K562 (cell line): ENCODE measurements around the gene CD4. TPM values are rescaled to one million over a fixed set of nuclear protein-coding genes. Genes with fewer than 3 reads are reported as not detected.

ENCODE experiments used
- ATAC-seq: fragments of 200-7000 bp; cut with Tn5 transposase; 3 replicates; pipeline ENCODE4 v1.9.1; 2020; ENCODE audit warnings: moderate library complexity
- BruUV-seq: library from RNA; stranded (reverse); fragments of 400-500 nt; replicated peaks from 2 replicates; lab custom pipeline; 2021; lab: Mats Ljungman, UMichigan
- CTCF ChIA-PET: fragments of 300-600 bp; formaldehyde crosslinking; extraction: SDS; loops from one replicate; lab custom pipeline; 2021; ENCODE audit warnings: low intra/inter-chr PET ratio; lab: Yijun Ruan, JAX
- POLR2A ChIA-PET: fragments of 300-600, 350-650 bp; sonication (Branson Sonifier 250); formaldehyde crosslinking; extraction: SDS; loops from one replicate; lab custom pipeline; 2021; ENCODE audit warnings: antibody characterized with exemption, inconsistent platforms; lab: Yijun Ruan, JAX
- DNase-seq, 4 experiments: peaks; one replicate each; pipeline versions ENCODE4 v3.0.0 to v3.0.0-alpha.2; 2011 to 2018; ENCODE audit warnings: low spot score in 3 of 4, mixed read lengths in 3 of 4; ENCODE audit errors: extremely low read depth in 1 of 4
- FAIRE-seq: peaks from 2 replicates; lab custom pipeline; 2011; peaks lifted over from hg19 to GRCh38; lab: Jason Lieb, UNC
- H2AFZ ChIP-seq: 2 replicates; pipeline ENCODE4 v1.6.0; 2011; ENCODE audit warnings: low read depth, low read length, control low read depth, inconsistent platforms
- H3K27ac ChIP-seq: fragments of 200-600 bp; 3 replicates; pipeline ENCODE4 v1.8.0; 2011; ENCODE audit warnings: low read depth, mild to moderate bottlenecking, control low read depth, inconsistent platforms, low read length, moderate library complexity, mixed read lengths; ENCODE audit errors: extremely low read depth
- H3K27me3 ChIP-seq, 2 experiments: fragments of 300-600 bp in 1 of 2; 2 replicates in 1 of 2; 3 replicates in 1 of 2; pipeline versions ENCODE4 v1.6.0 to v1.8.0; 2011; ENCODE audit warnings: inconsistent platforms in 2 of 2, low read length in 2 of 2, mild to moderate bottlenecking in 1 of 2, mixed read lengths in 1 of 2, moderate library complexity in 1 of 2; ENCODE audit not compliant: control insufficient read depth in 2 of 2, insufficient read depth in 2 of 2
- H3K36me3 ChIP-seq: fragments of 300-600 bp; 3 replicates; pipeline ENCODE4 v1.8.0; 2011; ENCODE audit warnings: mild to moderate bottlenecking, low read length, inconsistent platforms; ENCODE audit not compliant: control insufficient read depth, insufficient read depth
- H3K4me1 ChIP-seq, 2 experiments: fragments of 200-600 bp in 1 of 2; replicated peaks in 1 of 2; 2 replicates in 1 of 2; 3 replicates in 1 of 2; pipeline versions ENCODE4 v1.5.1 to v1.8.0; 2011; ENCODE audit warnings: inconsistent platforms in 2 of 2, low read length in 2 of 2, mild to moderate bottlenecking in 1 of 2, mixed read lengths in 1 of 2, moderate library complexity in 1 of 2; ENCODE audit not compliant: control insufficient read depth in 2 of 2, insufficient read depth in 2 of 2
- H3K4me2 ChIP-seq: 2 replicates; pipeline ENCODE4 v1.6.1; 2011; ENCODE audit warnings: low read length, control low read depth, inconsistent platforms, mixed read lengths; ENCODE audit not compliant: insufficient read depth
- H3K4me3 ChIP-seq: fragments of 200-600 bp; sonication (generic), shearing (Covaris generic); 2 replicates; pipeline ENCODE4 v1.5.1; 2016; ENCODE audit warnings: control low read depth, inconsistent platforms
- H3K79me2 ChIP-seq: fragments of 200-600 bp; 3 replicates; pipeline ENCODE4 v1.8.0; 2011; ENCODE audit warnings: low read length, inconsistent platforms; ENCODE audit not compliant: control insufficient read depth, insufficient read depth
- H3K9ac ChIP-seq, 2 experiments: 2 replicates each; pipeline versions ENCODE4 v1.6.0 to v1.6.1; 2011; ENCODE audit warnings: low read depth in 2 of 2, low read length in 2 of 2, control low read depth in 1 of 2, inconsistent platforms in 1 of 2, mild to moderate bottlenecking in 1 of 2, mixed read lengths in 1 of 2; ENCODE audit not compliant: insufficient read depth in 1 of 2
- H3K9me1 ChIP-seq: one replicate; pipeline ENCODE4 v1.6.0; 2011; ENCODE audit warnings: inconsistent platforms, mild to moderate bottlenecking, low read length, moderate library complexity; ENCODE audit not compliant: control insufficient read depth, insufficient read depth
- H3K9me3 ChIP-seq: replicated peaks from 2 replicates; pipeline ENCODE4 v1.5.1; 2011; ENCODE audit warnings: low read depth, low read length, inconsistent platforms; ENCODE audit not compliant: control insufficient read depth, insufficient read depth
- H4K20me1 ChIP-seq: replicated peaks from 2 replicates; pipeline ENCODE4 v1.6.1; 2011; ENCODE audit warnings: low read length, inconsistent platforms, mixed read lengths; ENCODE audit not compliant: control insufficient read depth, insufficient read depth
- BCL6 ChIP-seq: fragments of 250-450 bp; sonication (Bioruptor Pico); IDR thresholded peaks from 2 replicates; pipeline ENCODE4 v1.4.0; 2020
- EP300 ChIP-seq: IDR thresholded peaks from 2 replicates; pipeline ENCODE4 v1.6.1; 2012; ENCODE audit warnings: low read length, improper control_type of control experiment
- ETV6 ChIP-seq, 3 experiments: fragments of 150-350 bp in 1 of 3; sonication (generic) in 1 of 3; formaldehyde crosslinking in 1 of 3; IDR thresholded peaks; 2 replicates each; pipeline versions ENCODE4 v1.6.1 to v1.8.0; 2014 to 2022; ENCODE audit warnings: borderline replicate concordance in 2 of 3, low read depth in 2 of 3, antibody characterized with exemption in 1 of 3, low read length in 1 of 3, mild to moderate bottlenecking in 1 of 3, missing genetic modification reagents in 1 of 3
- KLF6 ChIP-seq: fragments of 250-450 bp; sonication (Bioruptor Pico); IDR thresholded peaks from 2 replicates; pipeline ENCODE4 v1.4.0; 2020; ENCODE audit warnings: mild to moderate bottlenecking, moderate library complexity, borderline replicate concordance
- MAFK ChIP-seq: IDR thresholded peaks from 2 replicates; pipeline ENCODE4 v1.6.1; 2011; ENCODE audit warnings: low read length, improper control_type of control experiment
- PRPF4 ChIP-seq: fragments of 200-400 bp; formaldehyde crosslinking; IDR thresholded peaks from one replicate; pipeline ENCODE4 v1.6.1; 2017; ENCODE audit warnings: low read length, low read depth, mild to moderate bottlenecking; ENCODE audit not compliant: insufficient read depth, poor library complexity, severe bottlenecking
- ZNF668 ChIP-seq: fragments of 250-450 bp; sonication (Bioruptor Pico); IDR thresholded peaks from 2 replicates; pipeline ENCODE4 v1.8.0; 2022; ENCODE audit warnings: mild to moderate bottlenecking, inconsistent platforms
- ZNF79 ChIP-seq: fragments of 250-450 bp; sonication (Bioruptor Pico); IDR thresholded peaks from 2 replicates; pipeline ENCODE4 v1.4.0; 2020; ENCODE audit warnings: low read depth, mild to moderate bottlenecking, moderate library complexity
- WGBS: fragments of 100-300 bp; shearing (Covaris generic); methylation state at CpG from one replicate; pipeline ENCODE4 v1.1.6; 2016; ENCODE audit warnings: low coverage, mixed read lengths; ENCODE audit not compliant: insufficient coverage; ENCODE audit errors: missing lambda C conversion rate; 5-methylcytosine and 5-hydroxymethylcytosine counted together
- in situ Hi-C: fragments of 300-500 bp; cut with MboI; formaldehyde crosslinking; loops from 4 replicates; pipeline ENCODE4 v1.15.0; 2018; ENCODE audit warnings: inconsistent platforms, mixed read lengths
- intact Hi-C: fragments of 100-400 bp; cut with micrococcal nuclease; formaldehyde crosslinking; loops from 2 replicates; pipeline ENCODE4 v1.14.2; 2022
- polyA plus RNA-seq, 8 experiments: library from polyadenylated mRNA; depleted of rRNA in 4 of 8; stranded (reverse) in 5 of 8; unstranded in 3 of 8; fragments of >200 nt; fragmentation: Nextera tagmentation in 2 of 8; fragmentation: Illumina TruSeq in 1 of 8; extraction: Ambion mirVana in 2 of 8; extraction: Trizol in 1 of 8; gene quantifications; 2 replicates each; pipeline versions ENCODE4 v1.2.1 to v1.2.3, GENCODE V29; 2011 to 2014; ENCODE audit warnings: inconsistent platforms in 1 of 8, missing spikeins in 1 of 8
- total RNA-seq, 7 experiments: library from RNA; depleted of rRNA in 6 of 7; stranded (reverse); fragments of >200 nt in 6 of 7; fragmentation: Illumina TruSeq in 2 of 7; extraction: Trizol in 2 of 7; gene quantifications; 2 replicates each; pipeline versions ENCODE4 v1.2.1 to v1.2.3, GENCODE V29; 2011 to 2021; ENCODE audit warnings: low replicate concordance in 1 of 7
- TF ChIP-seq, protein P1 (sequence below), 3 experiments: fragments of 200-800 bp in 1 of 3; sonication (Bioruptor generic) in 1 of 3; sonication (generic) in 1 of 3; formaldehyde crosslinking in 1 of 3; IDR thresholded peaks; 2 replicates each; pipeline versions ENCODE4 v1.6.1 to v1.8.0; 2016 to 2022; ENCODE audit warnings: mild to moderate bottlenecking in 2 of 3, missing compliant biosample characterization in 2 of 3, missing genetic modification characterization in 2 of 3, missing genetic modification reagents in 1 of 3
- TF ChIP-seq, protein P2 (sequence below), 3 experiments: IDR thresholded peaks in 2 of 3; conservative IDR thresholded peaks in 1 of 3; 2 replicates each; pipeline ENCODE4 v1.5.1; 2011 to 2012; ENCODE audit warnings: low read length in 3 of 3, mild to moderate bottlenecking in 3 of 3, control low read depth in 2 of 3, improper control_type of control experiment in 1 of 3, inconsistent platforms in 1 of 3, low read depth in 1 of 3, mixed read lengths in 1 of 3, moderate library complexity in 1 of 3; ENCODE audit not compliant: insufficient read depth in 2 of 3
- TF ChIP-seq, protein P3 (sequence below): IDR thresholded peaks from 2 replicates; pipeline ENCODE4 v1.6.1; 2014; ENCODE audit warnings: antibody characterized with exemption
- TF ChIP-seq, protein P4 (sequence below): sonication (generic); formaldehyde crosslinking; IDR thresholded peaks from 2 replicates; pipeline ENCODE4 v1.8.0; 2022; ENCODE audit warnings: mild to moderate bottlenecking, missing genetic modification reagents
- TF ChIP-seq, protein P5 (sequence below): fragments of 450-650 bp; IDR thresholded peaks from 2 replicates; pipeline ENCODE4 v1.6.1; 2016; ENCODE audit warnings: mild to moderate bottlenecking

The CD4 gene
- total and polyA plus RNA-seq, 9 of the 15 experiments (the other 6 are each of a cell fraction or from before 2014, with no cell fraction given) = 0.06 to 0.27 (median 0.09) TPM; not detected in 5

DNA sequence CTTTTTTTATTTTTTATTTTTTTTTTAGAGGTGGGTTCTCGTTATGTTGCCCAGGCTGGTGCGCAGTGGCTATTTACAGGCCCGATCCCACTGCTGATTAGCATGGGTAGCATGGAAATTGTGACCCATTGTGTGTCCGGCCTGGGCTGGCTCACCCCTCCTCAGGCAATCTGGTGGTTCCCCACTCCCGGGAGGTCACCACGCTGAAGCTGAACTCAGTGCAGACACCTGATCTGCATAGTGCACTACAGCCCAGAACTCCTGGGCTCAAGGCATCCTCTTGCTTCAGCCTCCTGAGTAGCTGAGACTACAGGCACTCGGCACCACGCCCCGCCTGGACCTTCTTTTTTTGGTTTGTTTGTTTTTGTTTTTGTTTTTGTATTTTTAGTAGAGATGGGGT lies 5.5 kb upstream of the CD4 start:
- H3K4me1 ChIP-seq = peaks cover 4 to 5% of the 10 kb centered on the region in 2 experiments; a peak in 4 of 5 replicates
- no peak for ATAC-seq
- no peaks in the 10 kb centered on the region for H3K9me3 ChIP-seq
- no peaks in the 10 kb centered on the region for H4K20me1 ChIP-seq
- no peak for DNase-seq
- H3K27me3 ChIP-seq = no peaks in the 10 kb centered on the region
- no peak overlapping the region for H2AFZ ChIP-seq
- no peak overlapping the region for H3K4me2 ChIP-seq
- intact Hi-C loops = no loop called here
- POLR2A ChIA-PET = interaction anchor here (0.6 to 1.7 kb wide), 2 partner anchors 20 to 189 kb away, joined by 3 to 4 read pairs; no protein-coding TSS in a partner anchor
- no TSS peak for BruUV-seq
- H3K9ac ChIP-seq = no peak overlapping the region; a peak in 1 of 4 replicates
- H3K27ac ChIP-seq = no peak overlapping the region
- no peaks in the 10 kb centered on the region for H3K9me1 ChIP-seq
- CTCF ChIA-PET = no interaction called here
- no peaks in the 10 kb centered on the region for H3K79me2 ChIP-seq
- in situ Hi-C loops = no loop called here
- H3K4me3 ChIP-seq = no peak overlapping the region
- 56% methylated on average over 7 of the region's 9 CpGs for WGBS
- TF ChIP-seq BCL6 = no peak
- TF ChIP-seq, protein P1, sequence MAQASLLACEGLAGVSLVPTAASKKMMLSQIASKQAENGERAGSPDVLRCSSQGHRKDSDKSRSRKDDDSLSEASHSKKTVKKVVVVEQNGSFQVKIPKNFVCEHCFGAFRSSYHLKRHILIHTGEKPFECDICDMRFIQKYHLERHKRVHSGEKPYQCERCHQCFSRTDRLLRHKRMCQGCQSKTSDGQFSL (CRISPR knock-in tag; IDR thresholded peaks at IDR 0.05) = no peak
- TF ChIP-seq, protein P1 (tag; IDR thresholded peaks at IDR 0.05) = no peak
- TF ChIP-seq ZNF79 (CRISPR knock-in tag) = no peak
- TF ChIP-seq, protein P2, sequence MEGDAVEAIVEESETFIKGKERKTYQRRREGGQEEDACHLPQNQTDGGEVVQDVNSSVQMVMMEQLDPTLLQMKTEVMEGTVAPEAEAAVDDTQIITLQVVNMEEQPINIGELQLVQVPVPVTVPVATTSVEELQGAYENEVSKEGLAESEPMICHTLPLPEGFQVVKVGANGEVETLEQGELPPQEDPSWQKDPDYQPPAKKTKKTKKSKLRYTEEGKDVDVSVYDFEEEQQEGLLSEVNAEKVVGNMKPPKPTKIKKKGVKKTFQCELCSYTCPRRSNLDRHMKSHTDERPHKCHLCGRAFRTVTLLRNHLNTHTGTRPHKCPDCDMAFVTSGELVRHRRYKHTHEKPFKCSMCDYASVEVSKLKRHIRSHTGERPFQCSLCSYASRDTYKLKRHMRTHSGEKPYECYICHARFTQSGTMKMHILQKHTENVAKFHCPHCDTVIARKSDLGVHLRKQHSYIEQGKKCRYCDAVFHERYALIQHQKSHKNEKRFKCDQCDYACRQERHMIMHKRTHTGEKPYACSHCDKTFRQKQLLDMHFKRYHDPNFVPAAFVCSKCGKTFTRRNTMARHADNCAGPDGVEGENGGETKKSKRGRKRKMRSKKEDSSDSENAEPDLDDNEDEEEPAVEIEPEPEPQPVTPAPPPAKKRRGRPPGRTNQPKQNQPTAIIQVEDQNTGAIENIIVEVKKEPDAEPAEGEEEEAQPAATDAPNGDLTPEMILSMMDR (IDR thresholded peaks at IDR 0.05 in 2 of 3, conservative IDR thresholded peaks at IDR 0.05 in 1 of 3; ENCODE audit: insufficient read depth in 2 of 3, low read depth in 1 of 3, low read length in 3 of 3) = no peak
- TF ChIP-seq, protein P3, sequence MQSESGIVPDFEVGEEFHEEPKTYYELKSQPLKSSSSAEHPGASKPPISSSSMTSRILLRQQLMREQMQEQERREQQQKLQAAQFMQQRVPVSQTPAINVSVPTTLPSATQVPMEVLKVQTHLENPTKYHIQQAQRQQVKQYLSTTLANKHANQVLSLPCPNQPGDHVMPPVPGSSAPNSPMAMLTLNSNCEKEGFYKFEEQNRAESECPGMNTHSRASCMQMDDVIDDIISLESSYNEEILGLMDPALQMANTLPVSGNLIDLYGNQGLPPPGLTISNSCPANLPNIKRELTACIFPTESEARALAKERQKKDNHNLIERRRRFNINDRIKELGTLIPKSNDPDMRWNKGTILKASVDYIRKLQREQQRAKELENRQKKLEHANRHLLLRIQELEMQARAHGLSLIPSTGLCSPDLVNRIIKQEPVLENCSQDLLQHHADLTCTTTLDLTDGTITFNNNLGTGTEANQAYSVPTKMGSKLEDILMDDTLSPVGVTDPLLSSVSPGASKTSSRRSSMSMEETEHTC = no peak
- no peak for TF ChIP-seq EP300
- no peak for TF ChIP-seq ZNF668 (CRISPR knock-in tag)
- TF ChIP-seq PRPF4 = no peak
- TF ChIP-seq, protein P4, sequence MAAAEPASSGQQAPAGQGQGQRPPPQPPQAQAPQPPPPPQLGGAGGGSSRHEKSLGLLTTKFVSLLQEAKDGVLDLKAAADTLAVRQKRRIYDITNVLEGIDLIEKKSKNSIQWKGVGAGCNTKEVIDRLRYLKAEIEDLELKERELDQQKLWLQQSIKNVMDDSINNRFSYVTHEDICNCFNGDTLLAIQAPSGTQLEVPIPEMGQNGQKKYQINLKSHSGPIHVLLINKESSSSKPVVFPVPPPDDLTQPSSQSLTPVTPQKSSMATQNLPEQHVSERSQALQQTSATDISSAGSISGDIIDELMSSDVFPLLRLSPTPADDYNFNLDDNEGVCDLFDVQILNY (CRISPR knock-in tag) = no peak
- no peak for TF ChIP-seq KLF6
- TF ChIP-seq, protein P5, sequence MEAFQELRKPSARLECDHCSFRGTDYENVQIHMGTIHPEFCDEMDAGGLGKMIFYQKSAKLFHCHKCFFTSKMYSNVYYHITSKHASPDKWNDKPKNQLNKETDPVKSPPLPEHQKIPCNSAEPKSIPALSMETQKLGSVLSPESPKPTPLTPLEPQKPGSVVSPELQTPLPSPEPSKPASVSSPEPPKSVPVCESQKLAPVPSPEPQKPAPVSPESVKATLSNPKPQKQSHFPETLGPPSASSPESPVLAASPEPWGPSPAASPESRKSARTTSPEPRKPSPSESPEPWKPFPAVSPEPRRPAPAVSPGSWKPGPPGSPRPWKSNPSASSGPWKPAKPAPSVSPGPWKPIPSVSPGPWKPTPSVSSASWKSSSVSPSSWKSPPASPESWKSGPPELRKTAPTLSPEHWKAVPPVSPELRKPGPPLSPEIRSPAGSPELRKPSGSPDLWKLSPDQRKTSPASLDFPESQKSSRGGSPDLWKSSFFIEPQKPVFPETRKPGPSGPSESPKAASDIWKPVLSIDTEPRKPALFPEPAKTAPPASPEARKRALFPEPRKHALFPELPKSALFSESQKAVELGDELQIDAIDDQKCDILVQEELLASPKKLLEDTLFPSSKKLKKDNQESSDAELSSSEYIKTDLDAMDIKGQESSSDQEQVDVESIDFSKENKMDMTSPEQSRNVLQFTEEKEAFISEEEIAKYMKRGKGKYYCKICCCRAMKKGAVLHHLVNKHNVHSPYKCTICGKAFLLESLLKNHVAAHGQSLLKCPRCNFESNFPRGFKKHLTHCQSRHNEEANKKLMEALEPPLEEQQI = no peak
- TF ChIP-seq ETV6 (IDR thresholded peaks at IDR 0.05; ENCODE audit: borderline replicate concordance in 1 of 2, low read depth in 2 of 2, low read length in 1 of 2) = no peak
- no peak for TF ChIP-seq ETV6 (CRISPR knock-in tag; IDR thresholded peaks at IDR 0.05; ENCODE audit: borderline replicate concordance)
- no peak for TF ChIP-seq MAFK
- no peak for FAIRE-seq
- H3K36me3 ChIP-seq = no peaks in the 10 kb centered on the region
